ENCODE results near the gene EGFL7. TPM values are rescaled to one million over a fixed set of nuclear protein-coding genes. Genes with fewer than 3 reads are reported as not detected.

EGFL7 gene
- total and polyA plus RNA-seq, 2 of the 13 experiments (the other 11 are each of a cell fraction or from before 2014, with no cell fraction given), result 0.20 to 5.1 TPM

GRCh38 chr9:136625101-136626065, 37.3 kb upstream of the EGFL7 start (continued):
- TF ChIP-seq TFE3 (CRISPR knock-in tag; IDR thresholded peaks at IDR 0.05) (no peak), HNF4G (IDR thresholded peaks at IDR 0.05; ENCODE audit: borderline replicate concordance, low read depth, low read length) (peak; percentile 61; the same call in 1 of the 2 replicates), HNF4G (CRISPR knock-in tag; IDR thresholded peaks at IDR 0.05; ENCODE audit: borderline replicate concordance, low read depth) (no peak), CCDC6 (CRISPR knock-in tag; IDR thresholded peaks at IDR 0.05) (no peak), ZNF292 (CRISPR knock-in tag; IDR thresholded peaks at IDR 0.05; ENCODE audit: borderline replicate concordance, low read depth) (0 out of 2 replicates have a peak, but pooled peaks have one; percentile 59), NCOA1 (CRISPR knock-in tag; IDR thresholded peaks at IDR 0.05) (0 out of 2 replicates have a peak, but pooled peaks have one; percentile 34), TCF12 (IDR thresholded peaks at IDR 0.05) (no peak), TCF12 (CRISPR knock-in tag; IDR thresholded peaks at IDR 0.05) (no peak), ZNF883 (CRISPR knock-in tag; IDR thresholded peaks at IDR 0.05; ENCODE audit: not compliant biosample characterization) (no peak), GPBP1L1 (CRISPR knock-in tag; IDR thresholded peaks at IDR 0.05) (no peak), ZNF782 (CRISPR knock-in tag; IDR thresholded peaks at IDR 0.05; ENCODE audit: borderline replicate concordance) (no peak; the same call in 1 of the 2 replicates), TAF1 (CRISPR knock-in tag; IDR thresholded peaks at IDR 0.05) (no peak), ATM (IDR thresholded peaks at IDR 0.05; ENCODE audit: borderline replicate concordance) (no peak), ZNF282 (IDR thresholded peaks at IDR 0.05; ENCODE audit: partially characterized antibody) (no peak), YEATS4 (CRISPR knock-in tag; IDR thresholded peaks at IDR 0.05; ENCODE audit: borderline replicate concordance) (no peak)
- TF ChIP-seq, protein P1, sequence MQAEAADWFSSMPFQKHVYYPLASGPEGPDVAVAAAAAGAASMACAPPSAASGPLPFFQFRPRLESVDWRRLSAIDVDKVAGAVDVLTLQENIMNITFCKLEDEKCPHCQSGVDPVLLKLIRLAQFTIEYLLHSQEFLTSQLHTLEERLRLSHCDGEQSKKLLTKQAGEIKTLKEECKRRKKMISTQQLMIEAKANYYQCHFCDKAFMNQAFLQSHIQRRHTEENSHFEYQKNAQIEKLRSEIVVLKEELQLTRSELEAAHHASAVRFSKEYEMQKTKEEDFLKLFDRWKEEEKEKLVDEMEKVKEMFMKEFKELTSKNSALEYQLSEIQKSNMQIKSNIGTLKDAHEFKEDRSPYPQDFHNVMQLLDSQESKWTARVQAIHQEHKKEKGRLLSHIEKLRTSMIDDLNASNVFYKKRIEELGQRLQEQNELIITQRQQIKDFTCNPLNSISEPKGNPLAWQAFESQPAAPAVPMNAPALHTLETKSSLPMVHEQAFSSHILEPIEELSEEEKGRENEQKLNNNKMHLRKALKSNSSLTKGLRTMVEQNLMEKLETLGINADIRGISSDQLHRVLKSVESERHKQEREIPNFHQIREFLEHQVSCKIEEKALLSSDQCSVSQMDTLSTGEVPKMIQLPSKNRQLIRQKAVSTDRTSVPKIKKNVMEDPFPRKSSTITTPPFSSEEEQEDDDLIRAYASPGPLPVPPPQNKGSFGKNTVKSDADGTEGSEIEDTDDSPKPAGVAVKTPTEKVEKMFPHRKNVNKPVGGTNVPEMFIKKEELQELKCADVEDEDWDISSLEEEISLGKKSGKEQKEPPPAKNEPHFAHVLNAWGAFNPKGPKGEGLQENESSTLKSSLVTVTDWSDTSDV (CRISPR knock-in tag; IDR thresholded peaks at IDR 0.05), result no peak
- TF ChIP-seq, protein P2, sequence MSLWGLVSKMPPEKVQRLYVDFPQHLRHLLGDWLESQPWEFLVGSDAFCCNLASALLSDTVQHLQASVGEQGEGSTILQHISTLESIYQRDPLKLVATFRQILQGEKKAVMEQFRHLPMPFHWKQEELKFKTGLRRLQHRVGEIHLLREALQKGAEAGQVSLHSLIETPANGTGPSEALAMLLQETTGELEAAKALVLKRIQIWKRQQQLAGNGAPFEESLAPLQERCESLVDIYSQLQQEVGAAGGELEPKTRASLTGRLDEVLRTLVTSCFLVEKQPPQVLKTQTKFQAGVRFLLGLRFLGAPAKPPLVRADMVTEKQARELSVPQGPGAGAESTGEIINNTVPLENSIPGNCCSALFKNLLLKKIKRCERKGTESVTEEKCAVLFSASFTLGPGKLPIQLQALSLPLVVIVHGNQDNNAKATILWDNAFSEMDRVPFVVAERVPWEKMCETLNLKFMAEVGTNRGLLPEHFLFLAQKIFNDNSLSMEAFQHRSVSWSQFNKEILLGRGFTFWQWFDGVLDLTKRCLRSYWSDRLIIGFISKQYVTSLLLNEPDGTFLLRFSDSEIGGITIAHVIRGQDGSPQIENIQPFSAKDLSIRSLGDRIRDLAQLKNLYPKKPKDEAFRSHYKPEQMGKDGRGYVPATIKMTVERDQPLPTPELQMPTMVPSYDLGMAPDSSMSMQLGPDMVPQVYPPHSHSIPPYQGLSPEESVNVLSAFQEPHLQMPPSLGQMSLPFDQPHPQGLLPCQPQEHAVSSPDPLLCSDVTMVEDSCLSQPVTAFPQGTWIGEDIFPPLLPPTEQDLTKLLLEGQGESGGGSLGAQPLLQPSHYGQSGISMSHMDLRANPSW (CRISPR knock-in tag; IDR thresholded peaks at IDR 0.05; ENCODE audit: borderline replicate concordance), result no peak
- TF ChIP-seq, protein P3, sequence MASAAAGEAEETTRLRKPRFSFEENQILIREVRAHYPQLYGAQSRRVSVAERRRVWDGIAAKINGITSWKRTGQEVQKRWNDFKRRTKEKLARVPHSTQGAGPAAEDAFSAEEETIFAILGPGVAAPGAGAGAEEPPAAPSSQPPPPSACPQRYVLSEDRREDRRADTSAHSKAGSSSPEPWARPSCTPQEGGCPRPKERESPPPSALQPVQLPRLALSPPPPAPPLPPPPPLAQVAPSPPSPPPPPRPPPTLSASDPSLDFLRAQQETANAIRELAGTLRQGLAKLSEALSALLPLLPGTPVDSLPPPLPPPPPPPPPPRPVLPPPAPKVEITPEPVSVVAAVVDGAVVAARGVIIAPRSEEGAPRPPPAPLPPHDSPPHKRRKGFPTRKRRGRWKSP (CRISPR knock-in tag; IDR thresholded peaks at IDR 0.05), result peak; percentile 47; the same call in 1 of the 2 replicates

All from HepG2 (cell line).